HUES48 (cell line): ENCODE data around the gene RDX.
"Not testable (repeated sequence)": the region's sequence is repeated elsewhere in the genome, so short reads cannot be mapped to it uniquely, and the experiment has no call there.

Source experiments
- H3K27ac ChIP-seq: one replicate; pipeline ENCODE4 v1.7.0; 2013; ENCODE audit warnings: low read depth, low read length, inconsistent platforms
- H3K27me3 ChIP-seq: 2 replicates; pipeline ENCODE4 v1.6.1; 2013; ENCODE audit warnings: mild to moderate bottlenecking, low read length; ENCODE audit not compliant: control insufficient read depth, insufficient read depth
- H3K36me3 ChIP-seq: 2 replicates; pipeline ENCODE4 v1.6.1; 2013; ENCODE audit warnings: low read length; ENCODE audit not compliant: control insufficient read depth, insufficient read depth
- H3K4me1 ChIP-seq: 2 replicates; pipeline ENCODE4 v1.6.1; 2013; ENCODE audit warnings: mild to moderate bottlenecking, low read length; ENCODE audit not compliant: control insufficient read depth, insufficient read depth
- H3K4me3 ChIP-seq: 2 replicates; pipeline ENCODE4 v1.5.1; 2013; ENCODE audit warnings: mild to moderate bottlenecking, low read depth, low read length
- H3K9ac ChIP-seq: 2 replicates; pipeline ENCODE4 v1.6.1; 2013; ENCODE audit warnings: mild to moderate bottlenecking, low read depth, low read length, moderate library complexity
- H3K9me3 ChIP-seq: 2 replicates; pipeline ENCODE4 v1.6.1; 2013; ENCODE audit warnings: low read length; ENCODE audit not compliant: control insufficient read depth, insufficient read depth

Gene RDX

DNA sequence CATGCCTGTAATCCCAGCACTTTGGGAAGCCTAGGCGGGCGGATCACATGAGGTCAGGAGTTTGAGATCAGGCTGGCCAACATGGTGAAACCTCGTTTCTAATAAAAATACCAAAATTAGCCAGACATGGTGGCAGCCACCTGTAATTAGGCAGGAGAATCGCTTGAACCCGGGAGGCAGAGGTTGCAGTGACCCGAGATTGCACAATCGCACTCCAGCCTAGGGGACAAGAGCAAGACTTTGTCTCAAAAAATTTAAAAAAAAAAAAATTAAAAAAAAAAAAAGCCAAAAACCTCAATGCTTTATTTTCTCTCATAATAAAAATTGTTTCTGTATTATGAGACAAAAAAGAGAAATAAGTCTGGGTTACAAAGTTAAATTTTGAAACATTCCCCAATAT, 54.2 kb downstream of the RDX start:
- no peak overlapping the region for H3K4me3 ChIP-seq
- no peaks in the 10 kb centered on the region for H3K9me3 ChIP-seq
- no peak overlapping the region for H3K27ac ChIP-seq
- no peak overlapping the region for H3K9ac ChIP-seq
- H3K27me3 ChIP-seq, result no peaks in the 10 kb centered on the region
- H3K36me3 ChIP-seq, result peaks cover 52% of the 10 kb centered on the region
- no peaks in the 10 kb centered on the region for H3K4me1 ChIP-seq

GRCh38 chr11:110235966-110236365, 60.4 kb downstream of the RDX start:
- Histone ChIP-seq H3K27ac (no peak overlapping the region), H3K9ac (no peak overlapping the region), H3K4me1 (no peaks in the 10 kb centered on the region), H3K4me3 (no peak overlapping the region), H3K9me3 (no peaks in the 10 kb centered on the region), H3K36me3 (peaks cover 78% of the 10 kb centered on the region), H3K27me3 (no peaks in the 10 kb centered on the region)

DNA sequence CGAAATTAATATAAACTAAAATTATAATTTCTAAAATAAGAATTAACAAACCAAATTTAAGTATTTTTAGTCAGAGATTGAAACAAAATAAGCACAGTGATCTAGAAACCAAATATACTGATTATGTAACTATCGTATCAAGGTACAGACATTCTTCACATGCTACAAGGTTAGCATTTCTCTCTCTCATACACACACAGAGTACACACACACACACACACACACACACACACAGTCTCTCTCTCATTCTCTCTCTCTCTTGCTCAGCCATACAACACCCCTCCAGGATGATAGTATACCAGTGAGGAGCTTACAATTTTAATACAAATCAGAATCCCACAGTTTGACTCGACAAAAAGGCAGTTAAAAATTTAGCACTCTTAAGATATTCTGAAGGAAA, 66.0 kb downstream of the RDX start:
- H3K27me3 ChIP-seq, result no peaks in the 10 kb centered on the region
- H3K4me3 ChIP-seq, result no peak overlapping the region
- H3K9me3 ChIP-seq, result no peaks in the 10 kb centered on the region
- no peaks in the 10 kb centered on the region for H3K4me1 ChIP-seq
- peaks cover 83% of the 10 kb centered on the region for H3K36me3 ChIP-seq
- H3K27ac ChIP-seq, result no peak overlapping the region
- no peak overlapping the region for H3K9ac ChIP-seq

DNA sequence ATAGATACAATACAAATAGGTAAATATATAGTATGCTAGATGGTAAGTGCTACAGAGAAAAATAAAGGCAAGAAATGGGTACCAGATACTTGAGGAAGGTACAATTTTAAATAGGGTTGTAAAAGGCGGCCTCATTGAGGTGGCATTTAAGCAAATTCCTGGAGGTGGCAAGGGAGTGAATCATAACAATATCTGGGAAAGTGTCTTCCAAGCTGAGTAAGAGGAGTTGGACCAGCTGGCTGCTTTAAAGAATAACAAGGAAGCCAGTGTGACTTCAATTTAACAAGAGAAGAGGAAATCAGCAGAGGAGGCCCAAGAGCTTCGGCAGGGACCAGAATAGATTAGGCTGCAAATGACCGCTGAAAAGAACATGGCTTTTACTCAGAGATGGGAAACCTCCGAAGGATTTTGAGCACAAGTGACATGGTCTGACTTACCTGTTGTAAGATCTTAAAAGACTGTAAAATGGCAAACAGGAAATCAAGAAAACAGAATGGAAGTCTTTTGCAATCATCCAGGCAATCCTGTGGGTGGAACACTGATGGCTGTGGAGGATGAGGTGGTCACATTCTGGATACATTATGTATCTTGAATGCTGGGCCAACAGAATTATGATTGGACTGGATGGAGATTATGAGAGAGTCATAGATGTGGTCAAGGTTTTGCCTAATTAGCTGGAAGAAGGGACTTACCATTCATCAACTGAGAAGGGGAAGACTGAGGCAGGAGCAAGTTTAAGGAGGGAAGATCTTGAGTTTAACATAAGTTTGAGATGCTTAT, 77.2 kb downstream of the RDX start:
- Histone ChIP-seq H3K36me3 (no peaks in the 10 kb centered on the region), H3K27ac (no peak overlapping the region), H3K4me1 (no peaks in the 10 kb centered on the region), H3K9ac (no peak overlapping the region), H3K4me3 (no peak overlapping the region), H3K27me3 (no peaks in the 10 kb centered on the region), H3K9me3 (no peaks in the 10 kb centered on the region)

GRCh38 chr11:110217936-110218335, 78.5 kb downstream of the RDX start:
- no peaks in the 10 kb centered on the region for H3K36me3 ChIP-seq
- no peak overlapping the region for H3K4me3 ChIP-seq

DNA sequence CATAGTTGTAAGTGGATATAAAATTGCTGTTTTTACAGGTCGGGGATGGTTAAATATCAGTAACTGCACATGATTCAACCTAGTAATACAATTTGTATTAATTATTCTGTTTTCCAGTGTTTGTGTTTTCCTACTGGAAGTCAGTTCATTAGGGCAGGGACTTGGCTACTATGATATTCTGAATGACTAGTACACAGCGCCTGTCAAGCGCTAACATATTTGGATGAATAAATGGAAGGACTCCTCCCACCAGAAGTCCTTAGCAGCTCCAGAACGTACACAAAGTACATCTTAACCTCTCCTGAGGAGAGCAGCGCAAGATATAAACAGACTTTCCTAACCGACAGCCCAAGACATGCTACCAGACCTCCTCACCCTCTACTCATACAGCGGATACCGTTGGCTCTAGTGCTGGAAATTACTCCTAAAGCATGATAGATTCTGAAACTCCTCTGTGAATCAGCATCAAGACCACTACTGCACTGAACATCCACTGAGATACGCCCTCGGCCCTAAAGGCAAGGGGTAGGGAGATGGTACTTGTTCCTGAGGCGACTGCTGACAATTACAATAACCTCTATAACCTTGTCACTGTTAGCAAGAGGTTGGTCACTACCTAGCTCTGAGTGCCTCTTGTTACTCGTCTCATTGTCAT, 79.1 kb downstream of the RDX start:
- Histone ChIP-seq H3K36me3 (no peaks in the 10 kb centered on the region), H3K27ac (no peak overlapping the region), H3K4me1 (no peaks in the 10 kb centered on the region), H3K27me3 (no peaks in the 10 kb centered on the region), H3K9me3 (no peaks in the 10 kb centered on the region), H3K4me3 (no peak overlapping the region), H3K9ac (no peak overlapping the region)

More at GRCh38 chr11:110217936-110218335, 78.5 kb downstream of the RDX start:
- Histone ChIP-seq H3K9me3 (no peaks in the 10 kb centered on the region), H3K27ac (no peak overlapping the region), H3K4me1 (no peaks in the 10 kb centered on the region), H3K9ac (no peak overlapping the region), H3K27me3 (no peaks in the 10 kb centered on the region)

- not testable (repeated sequence) for H3K9ac ChIP-seq, H3K36me3 ChIP-seq, H3K4me1 ChIP-seq, H3K9me3 ChIP-seq, H3K27me3 ChIP-seq
- peak overlapping the region; percentile 21 for H3K27ac ChIP-seq
- peak overlapping the region; percentile 52; the same call in 1 of the 2 replicates for H3K4me3 ChIP-seq
Measured at GRCh38 chr11:110209313-110209694, 87.1 kb downstream of the RDX start.

DNA sequence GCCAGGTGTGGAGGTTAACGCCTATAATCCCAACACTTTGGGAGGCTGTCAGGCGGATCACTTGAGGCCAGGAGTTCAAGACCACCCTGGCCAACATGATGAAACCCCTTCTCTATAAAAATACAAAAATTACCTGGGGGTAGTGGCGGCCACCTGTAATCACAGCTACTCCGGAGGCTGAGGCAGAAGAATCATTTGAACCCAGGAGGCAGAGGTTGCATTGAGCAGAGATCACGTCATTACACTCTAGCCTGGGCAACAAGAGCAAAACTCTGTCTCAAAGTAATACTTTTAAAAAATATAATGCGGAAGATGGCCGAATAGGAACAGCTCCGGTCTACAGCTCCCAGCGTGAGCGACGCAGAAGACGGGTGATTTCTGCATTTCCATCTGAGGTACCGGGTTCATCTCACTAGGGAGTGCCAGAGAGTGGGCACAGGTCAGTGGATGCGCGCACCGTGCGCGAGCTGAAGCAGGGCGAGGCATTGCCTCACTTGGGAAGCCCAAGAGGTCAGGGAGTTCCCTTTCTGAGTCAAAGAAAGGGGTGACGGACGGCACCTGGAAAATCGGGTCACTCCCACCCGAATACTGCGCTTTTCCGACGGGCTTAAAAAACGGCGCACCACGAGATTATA, 87.6 kb downstream of the RDX start:
- H3K9me3 ChIP-seq, H3K4me1 ChIP-seq, H3K9ac ChIP-seq, H3K27me3 ChIP-seq, H3K36me3 ChIP-seq: not testable (repeated sequence)
- Histone ChIP-seq H3K4me3 (peak overlapping the region; percentile 52), H3K27ac (peak overlapping the region; percentile 21)

- no peaks in the 10 kb centered on the region for H3K27me3 ChIP-seq
- no peaks in the 10 kb centered on the region for H3K36me3 ChIP-seq
- H3K4me3 ChIP-seq, result no peak overlapping the region
- H3K4me1 ChIP-seq, result no peaks in the 10 kb centered on the region; the same call in 1 of the 2 replicates
- H3K9ac ChIP-seq, result no peak overlapping the region
- H3K9me3 ChIP-seq, result no peaks in the 10 kb centered on the region
- no peak overlapping the region for H3K27ac ChIP-seq
Measured at GRCh38 chr11:110207123-110207522, 89.3 kb downstream of the RDX start.

DNA sequence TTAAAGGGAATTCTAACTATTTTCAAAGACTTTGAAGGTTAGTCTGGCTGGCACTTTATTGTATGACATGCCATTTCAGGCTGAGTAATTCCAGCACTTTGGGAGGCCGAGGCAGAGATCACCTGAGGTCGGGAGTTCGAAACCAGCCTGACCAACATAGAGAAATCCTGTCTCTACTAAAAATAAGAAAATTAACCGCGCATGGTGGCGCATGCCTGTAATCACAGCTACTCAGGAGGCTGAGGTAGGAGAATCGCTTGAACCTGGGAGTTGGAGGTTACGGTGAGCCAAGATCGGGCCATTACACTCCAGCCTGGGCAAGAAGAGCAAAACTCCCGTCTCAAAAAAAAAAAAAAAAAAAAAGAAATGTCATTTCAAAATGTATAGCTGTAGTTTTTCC, 95.6 kb downstream of the RDX start:
- no peaks in the 10 kb centered on the region for H3K27me3 ChIP-seq
- H3K9ac ChIP-seq, result no peak overlapping the region
- H3K27ac ChIP-seq, result peak overlapping the region; percentile 83
- no peaks in the 10 kb centered on the region for H3K36me3 ChIP-seq
- no peaks in the 10 kb centered on the region for H3K9me3 ChIP-seq
- no peak overlapping the region for H3K4me3 ChIP-seq
- H3K4me1 ChIP-seq, result peaks cover 17% of the 10 kb centered on the region

DNA sequence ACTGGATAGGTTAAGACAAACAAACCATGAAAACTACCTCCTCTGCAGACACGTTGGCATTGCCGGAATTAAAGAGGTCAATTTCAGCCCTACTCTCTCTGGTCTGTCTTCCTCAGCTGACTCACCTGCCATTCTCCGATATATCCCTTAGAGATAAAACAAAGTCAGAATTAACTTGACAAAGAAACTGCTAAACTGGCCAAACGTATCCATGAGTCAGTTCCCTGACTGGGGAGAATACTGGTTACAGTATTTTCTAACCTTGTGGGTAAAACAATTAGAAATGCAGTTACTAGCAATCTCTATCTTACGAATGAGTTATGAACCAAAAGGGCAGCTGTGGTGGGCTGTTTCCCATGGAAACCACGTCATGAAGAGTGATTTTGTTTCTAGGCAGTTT, 96.2 kb downstream of the RDX start:
- peaks cover 17% of the 10 kb centered on the region for H3K4me1 ChIP-seq
- H3K36me3 ChIP-seq, result no peaks in the 10 kb centered on the region
- H3K9ac ChIP-seq, result no peak overlapping the region; the same call in 1 of the 2 replicates
- H3K27me3 ChIP-seq, result no peaks in the 10 kb centered on the region
- H3K9me3 ChIP-seq, result no peaks in the 10 kb centered on the region
- H3K4me3 ChIP-seq, result no peak overlapping the region; the same call in 1 of the 2 replicates
- H3K27ac ChIP-seq, result peak overlapping the region; percentile 83
